T-helper 2 cell treated with Interferon-gamma antibody and Interleukin-4, amounts not matched to agents 5 μg/mL and 100 μg/mL, for 36 hours (primary cell): ENCODE measurements around the gene C16orf90.
A peak's percentile ranks its signal among the peaks of the same experiment; 100 is the strongest.

Experiments used
- DNase-seq: peaks from one replicate; pipeline ENCODE4 v3.0.0; 2021; ENCODE audit warnings: low spot score
- H3K27ac Mint-ChIP-seq: one replicate; pipeline ENCODE4 v1.8.0; 2021; ENCODE audit warnings: mild to moderate bottlenecking, mixed read lengths
- H3K27me3 Mint-ChIP-seq: one replicate; pipeline ENCODE4 v1.8.0; 2021; ENCODE audit warnings: low read depth, mixed read lengths
- H3K36me3 Mint-ChIP-seq: one replicate; pipeline ENCODE4 v1.8.0; 2021; ENCODE audit warnings: low read depth, mixed read lengths
- H3K4me1 Mint-ChIP-seq: one replicate; pipeline ENCODE4 v1.8.0; 2021; ENCODE audit warnings: low read depth, mixed read lengths
- H3K4me3 Mint-ChIP-seq: one replicate; pipeline ENCODE4 v1.8.0; 2022; ENCODE audit warnings: mild to moderate bottlenecking, moderate library complexity, mixed read lengths
- H3K9me3 Mint-ChIP-seq: one replicate; pipeline ENCODE4 v1.8.0; 2021; ENCODE audit warnings: mixed read lengths

C16orf90 gene

DNA sequence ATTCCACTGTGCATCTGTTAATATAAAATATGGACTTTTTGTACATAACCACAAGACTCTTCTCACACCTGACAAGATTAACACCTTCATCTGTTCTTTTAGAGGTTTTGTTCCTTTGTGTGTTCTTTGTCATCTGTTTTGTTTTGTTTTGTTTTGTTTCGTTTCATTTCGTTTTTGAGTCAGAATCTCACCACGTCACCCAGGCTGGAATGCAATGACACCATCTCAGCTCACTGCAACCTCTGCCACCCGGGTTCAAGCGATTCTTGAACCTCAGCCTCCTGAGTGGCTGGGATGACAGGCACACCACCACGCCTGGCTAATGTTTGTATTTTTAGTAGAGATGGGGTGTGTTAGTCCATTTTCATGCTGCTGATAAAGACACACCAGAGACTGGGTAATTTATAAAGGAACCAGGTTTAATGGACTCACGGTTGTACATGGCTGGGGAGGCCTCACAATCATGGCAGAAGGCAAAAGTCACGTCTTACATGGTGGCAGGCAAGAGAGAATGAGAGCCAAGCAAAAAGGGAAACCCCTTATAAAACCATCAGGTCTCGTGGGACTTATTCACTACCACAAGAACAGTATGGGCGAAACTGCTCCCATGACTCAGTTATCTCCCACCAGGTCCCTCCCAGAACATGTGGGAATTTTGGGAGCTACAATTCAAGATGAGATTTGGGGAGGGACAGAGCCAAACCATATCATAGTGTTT is 22.3 kb downstream of the C16orf90 start:
- DNase-seq: no peak
- no peaks in the 10 kb centered on the region for H3K9me3 Mint-ChIP-seq
- H3K27ac Mint-ChIP-seq: no peak overlapping the region
- H3K4me1 Mint-ChIP-seq: peaks cover 5% of the 10 kb centered on the region
- no peak overlapping the region for H3K4me3 Mint-ChIP-seq
- H3K27me3 Mint-ChIP-seq: no peaks in the 10 kb centered on the region
- peaks cover 14% of the 10 kb centered on the region for H3K36me3 Mint-ChIP-seq

DNA sequence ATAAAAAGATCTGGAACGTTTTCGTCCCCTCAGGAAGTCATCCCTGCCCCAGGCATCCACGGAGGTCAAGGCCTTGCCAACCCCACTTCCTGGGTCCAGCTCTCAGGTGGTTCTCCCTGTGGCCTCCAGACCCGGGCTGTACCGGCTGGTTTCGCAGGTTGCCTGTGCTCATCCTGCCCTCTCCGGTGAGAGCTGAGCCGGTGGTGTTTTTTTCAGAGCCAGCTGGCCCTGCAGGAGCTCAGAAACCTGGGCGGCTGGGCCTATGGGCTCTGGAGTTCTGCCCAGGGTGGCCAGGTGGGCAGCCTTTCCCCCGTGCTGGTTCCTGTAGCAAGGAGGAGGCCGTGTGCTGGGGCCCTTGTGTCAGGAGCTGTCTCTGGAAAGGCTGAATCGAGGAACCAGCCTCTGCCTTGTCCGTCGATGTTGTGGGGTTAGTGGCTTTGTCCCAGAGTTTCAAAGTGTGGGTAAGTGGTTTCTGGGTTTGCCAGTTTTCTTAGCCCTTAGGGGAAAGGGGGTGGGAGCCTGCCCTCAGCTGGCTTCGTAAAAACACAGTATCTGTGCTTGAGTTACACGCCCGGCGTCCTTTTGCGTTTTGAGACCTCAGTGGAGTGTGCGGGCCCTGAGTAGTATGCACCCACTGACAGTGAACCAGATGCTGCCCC is 23.6 kb downstream of the C16orf90 start:
- H3K36me3 Mint-ChIP-seq: peaks cover 24% of the 10 kb centered on the region
- H3K27ac Mint-ChIP-seq: no peak overlapping the region
- H3K27me3 Mint-ChIP-seq: no peaks in the 10 kb centered on the region
- H3K4me3 Mint-ChIP-seq: no peak overlapping the region
- no peaks in the 10 kb centered on the region for H3K9me3 Mint-ChIP-seq
- no peak for DNase-seq
- H3K4me1 Mint-ChIP-seq: peaks cover 11% of the 10 kb centered on the region

GRCh38 chr16:3470723-3471122 is 24.6 kb downstream of the C16orf90 start:
- DNase-seq: no peak
- Mint-ChIP-seq H3K27me3 (no peaks in the 10 kb centered on the region), H3K27ac (no peak overlapping the region), H3K36me3 (peaks cover 28% of the 10 kb centered on the region), H3K4me1 (peaks cover 15% of the 10 kb centered on the region), H3K9me3 (no peaks in the 10 kb centered on the region), H3K4me3 (no peak overlapping the region)

GRCh38 chr16:3469736-3470135 is 25.6 kb downstream of the C16orf90 start:
- no peak for DNase-seq
- H3K4me1 Mint-ChIP-seq: peaks cover 15% of the 10 kb centered on the region
- no peaks in the 10 kb centered on the region for H3K27me3 Mint-ChIP-seq
- no peak overlapping the region for H3K27ac Mint-ChIP-seq
- H3K4me3 Mint-ChIP-seq: no peak overlapping the region
- peaks cover 28% of the 10 kb centered on the region for H3K36me3 Mint-ChIP-seq
- no peaks in the 10 kb centered on the region for H3K9me3 Mint-ChIP-seq

- H3K27ac Mint-ChIP-seq: no peak overlapping the region
- no peak overlapping the region for H3K4me3 Mint-ChIP-seq
- no peaks in the 10 kb centered on the region for H3K9me3 Mint-ChIP-seq
- no peak for DNase-seq
- peaks cover 31% of the 10 kb centered on the region for H3K36me3 Mint-ChIP-seq
- H3K27me3 Mint-ChIP-seq: no peaks in the 10 kb centered on the region
- peaks cover 19% of the 10 kb centered on the region for H3K4me1 Mint-ChIP-seq
Observed at GRCh38 chr16:3468501-3468900, 26.8 kb downstream of the C16orf90 start.

GRCh38 chr16:3467921-3468320 is 27.4 kb downstream of the C16orf90 start:
- no peak for DNase-seq
- Mint-ChIP-seq H3K27ac (no peak overlapping the region), H3K4me1 (peaks cover 18% of the 10 kb centered on the region), H3K9me3 (no peaks in the 10 kb centered on the region), H3K4me3 (no peak overlapping the region), H3K36me3 (peaks cover 30% of the 10 kb centered on the region), H3K27me3 (no peaks in the 10 kb centered on the region)

DNA sequence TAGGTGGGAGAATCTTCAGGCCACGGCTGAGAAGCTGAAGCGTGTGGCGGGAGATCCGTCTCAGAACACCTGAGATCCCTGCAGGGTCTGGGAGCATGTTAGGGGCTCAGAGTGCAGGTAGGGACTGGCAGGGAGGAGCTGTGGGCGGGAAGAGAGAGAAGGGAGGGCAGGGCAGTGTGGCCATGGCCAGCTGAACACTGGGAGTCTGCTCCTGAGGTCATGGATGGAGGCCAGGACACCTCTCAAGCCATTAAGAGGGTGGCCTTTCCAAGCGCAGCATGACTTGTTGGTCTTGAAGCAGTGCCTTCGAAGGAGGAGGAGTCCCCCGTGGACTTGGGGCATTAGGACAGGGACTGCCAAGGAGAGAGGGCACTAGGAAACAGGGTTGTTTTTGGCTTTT is 28.1 kb downstream of the C16orf90 start:
- peaks cover 18% of the 10 kb centered on the region for H3K4me1 Mint-ChIP-seq

DNA sequence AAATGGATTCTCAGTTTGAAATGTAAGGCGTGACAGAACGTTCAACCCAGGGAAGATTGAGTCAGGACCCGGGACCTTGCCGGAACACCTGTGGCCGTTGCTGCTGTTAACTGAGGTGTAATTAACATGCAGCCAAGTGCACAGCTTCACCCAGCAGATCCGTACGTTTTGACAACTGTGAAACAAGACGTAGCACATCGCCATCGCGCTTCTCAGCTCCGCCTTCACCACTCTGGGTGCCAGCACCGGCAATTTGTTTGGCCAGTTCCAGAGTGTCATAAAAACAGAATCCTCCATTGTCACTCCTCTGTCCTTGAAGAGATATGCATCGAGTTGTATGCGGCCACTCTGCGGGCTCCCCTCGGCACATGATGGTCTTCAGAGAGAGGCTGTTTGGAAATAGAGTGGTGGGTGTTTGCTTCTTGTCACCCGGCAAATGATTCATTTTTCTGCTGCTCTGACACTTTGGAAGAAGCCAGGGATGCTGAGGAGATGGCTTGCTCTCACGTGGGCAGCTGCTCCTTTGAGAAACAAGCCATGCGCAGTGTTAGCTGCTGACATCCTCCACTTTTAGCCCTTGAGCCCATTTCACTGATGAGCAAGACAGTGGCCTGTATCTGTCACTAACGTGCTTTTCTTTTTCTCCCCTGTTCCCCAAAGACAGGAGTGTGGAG is 29.2 kb downstream of the C16orf90 start:
- no peak overlapping the region for H3K27ac Mint-ChIP-seq
- peaks cover 24% of the 10 kb centered on the region for H3K4me1 Mint-ChIP-seq

More for the DNA sequence above, 28.1 kb downstream of the C16orf90 start:
- Mint-ChIP-seq H3K27me3 (no peaks in the 10 kb centered on the region), H3K9me3 (no peaks in the 10 kb centered on the region), H3K27ac (peak overlapping the region; percentile 15), H3K36me3 (peaks cover 28% of the 10 kb centered on the region), H3K4me3 (no peak overlapping the region)
- DNase-seq: no peak

GRCh38 chr16:3465301-3465700 is 30.0 kb downstream of the C16orf90 start:
- H3K4me3 Mint-ChIP-seq: no peak overlapping the region
- H3K4me1 Mint-ChIP-seq: peaks cover 28% of the 10 kb centered on the region
- H3K36me3 Mint-ChIP-seq: peaks cover 25% of the 10 kb centered on the region
- no peak for DNase-seq
- H3K27ac Mint-ChIP-seq: no peak overlapping the region
- no peaks in the 10 kb centered on the region for H3K27me3 Mint-ChIP-seq
- no peaks in the 10 kb centered on the region for H3K9me3 Mint-ChIP-seq

More for the DNA sequence above, 29.2 kb downstream of the C16orf90 start:
- no peak for DNase-seq
- Mint-ChIP-seq H3K9me3 (no peaks in the 10 kb centered on the region), H3K36me3 (peaks cover 28% of the 10 kb centered on the region), H3K27me3 (no peaks in the 10 kb centered on the region), H3K4me3 (no peak overlapping the region)

- Mint-ChIP-seq H3K4me3 (peak overlapping the region; percentile 51), H3K27me3 (no peaks in the 10 kb centered on the region), H3K4me1 (peaks cover 41% of the 10 kb centered on the region), H3K9me3 (no peaks in the 10 kb centered on the region), H3K27ac (peak overlapping the region; percentile 28), H3K36me3 (peaks cover 9% of the 10 kb centered on the region)
- DNase-seq: no peak
Observed at GRCh38 chr16:3461151-3461550, 34.1 kb downstream of the C16orf90 start.

GRCh38 chr16:3460585-3460984 is 34.7 kb downstream of the C16orf90 start:
- Mint-ChIP-seq H3K9me3 (no peaks in the 10 kb centered on the region), H3K4me1 (peaks cover 43% of the 10 kb centered on the region), H3K36me3 (peaks cover 11% of the 10 kb centered on the region), H3K27me3 (no peaks in the 10 kb centered on the region), H3K4me3 (peak overlapping the region; percentile 51), H3K27ac (peak overlapping the region; percentile 28)
- no peak for DNase-seq

GRCh38 chr16:3460121-3460520 is 35.2 kb downstream of the C16orf90 start:
- Mint-ChIP-seq H3K36me3 (peaks cover 9% of the 10 kb centered on the region), H3K27me3 (no peaks in the 10 kb centered on the region), H3K4me3 (peak overlapping the region; percentile 59), H3K4me1 (peaks cover 43% of the 10 kb centered on the region), H3K27ac (no peak overlapping the region), H3K9me3 (no peaks in the 10 kb centered on the region)
- DNase-seq: no peak

DNA sequence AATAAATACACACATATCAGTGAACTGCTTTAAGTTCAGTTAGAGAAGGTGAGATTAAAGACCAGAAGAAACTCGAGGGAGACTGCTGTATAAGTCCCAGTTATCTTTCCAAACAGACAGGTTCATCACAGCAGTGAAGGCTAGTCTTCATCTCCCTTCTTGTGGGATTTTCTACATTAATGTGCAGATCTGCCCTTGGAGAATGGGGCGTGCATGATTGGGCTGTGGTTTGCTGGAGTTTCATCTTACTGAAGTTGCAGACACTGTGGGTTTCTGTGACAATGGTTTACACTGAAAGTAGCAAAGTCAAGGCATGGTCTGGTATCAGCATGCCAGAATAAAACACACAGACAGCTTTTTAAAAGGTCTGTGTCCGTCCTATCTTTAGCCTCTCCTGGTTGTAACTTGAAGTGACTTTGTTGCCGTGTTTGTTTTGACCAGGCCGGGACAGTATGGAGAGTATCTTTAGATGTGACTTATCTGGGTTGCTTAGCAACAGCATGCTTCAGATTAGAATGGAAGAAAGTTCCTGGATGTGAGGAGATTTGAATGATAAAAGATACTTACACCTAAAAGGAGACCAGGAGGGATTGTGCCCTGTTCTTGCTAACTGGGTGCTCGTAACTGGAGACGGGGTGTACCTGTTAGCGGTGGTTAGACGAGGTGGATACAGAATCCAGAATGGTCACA is 35.7 kb downstream of the C16orf90 start:
- no peaks in the 10 kb centered on the region for H3K9me3 Mint-ChIP-seq
- peaks cover 43% of the 10 kb centered on the region for H3K4me1 Mint-ChIP-seq
- peak overlapping the region; percentile 74 for H3K4me3 Mint-ChIP-seq

More for the DNA sequence above, 35.7 kb downstream of the C16orf90 start:
- H3K36me3 Mint-ChIP-seq: peaks cover 11% of the 10 kb centered on the region
- DNase-seq: peak; percentile 40
- H3K27ac Mint-ChIP-seq: peak overlapping the region; percentile 74
- no peaks in the 10 kb centered on the region for H3K27me3 Mint-ChIP-seq
